HEK293 (cell line): ENCODE measurements around the gene PDAP1.
A peak's percentile ranks its signal among the peaks of the same experiment; 100 is the strongest.

ENCODE experiments used
- GLIS2 ChIP-seq: fragments of 450-650 bp; formaldehyde crosslinking; IDR thresholded peaks from 2 replicates; pipeline ENCODE4 v1.5.1; 2016; ENCODE audit warnings: missing biosample characterization, missing genetic modification characterization
- OSR2 ChIP-seq: fragments of 450-650 bp; formaldehyde crosslinking; IDR thresholded peaks from 2 replicates; pipeline ENCODE4 v1.5.1; 2016; ENCODE audit warnings: missing biosample characterization, missing genetic modification characterization
- OVOL3 ChIP-seq: fragments of 450-650 bp; formaldehyde crosslinking; IDR thresholded peaks from 2 replicates; pipeline ENCODE4 v1.5.1; 2016; ENCODE audit warnings: missing biosample characterization, missing genetic modification characterization
- SP3 ChIP-seq: fragments of 450-650 bp; formaldehyde crosslinking; IDR thresholded peaks from 2 replicates; pipeline ENCODE4 v1.5.1; 2016; ENCODE audit warnings: missing biosample characterization, missing genetic modification characterization
- TCF7L2 ChIP-seq: IDR thresholded peaks from 2 replicates; pipeline ENCODE4 v1.6.1; 2011; ENCODE audit warnings: low read depth, mild to moderate bottlenecking, inconsistent platforms, low read length, moderate library complexity, borderline replicate concordance
- ZBTB17 ChIP-seq: fragments of 450-650 bp; formaldehyde crosslinking; IDR thresholded peaks from 2 replicates; pipeline ENCODE4 v1.5.1; 2016; ENCODE audit warnings: missing biosample characterization, missing genetic modification characterization
- ZNF121 ChIP-seq: fragments of 450-650 bp; formaldehyde crosslinking; IDR thresholded peaks from 2 replicates; pipeline ENCODE4 v1.5.1; 2016; ENCODE audit warnings: missing biosample characterization, missing genetic modification characterization
- ZNF132 ChIP-seq: fragments of 450-650 bp; formaldehyde crosslinking; IDR thresholded peaks from 2 replicates; pipeline ENCODE4 v1.5.1; 2017; ENCODE audit warnings: missing biosample characterization, missing genetic modification characterization, borderline replicate concordance
- ZNF324 ChIP-seq: fragments of 450-650 bp; formaldehyde crosslinking; IDR thresholded peaks from 2 replicates; pipeline ENCODE4 v1.5.1; 2016; ENCODE audit warnings: missing biosample characterization, missing genetic modification characterization
- ZNF335 ChIP-seq: fragments of 450-650 bp; formaldehyde crosslinking; conservative IDR thresholded peaks from 2 replicates; pipeline ENCODE4 v1.5.1; 2016; ENCODE audit warnings: missing biosample characterization, missing genetic modification characterization
- ZNF660 ChIP-seq: fragments of 450-650 bp; IDR thresholded peaks from 2 replicates; pipeline ENCODE4 v1.5.1; 2018; ENCODE audit warnings: missing biosample characterization, mild to moderate bottlenecking, missing genetic modification characterization
- ZNF664 ChIP-seq: fragments of 450-650 bp; formaldehyde crosslinking; IDR thresholded peaks from 2 replicates; pipeline ENCODE4 v1.5.1; 2016; ENCODE audit warnings: missing biosample characterization, missing genetic modification characterization
- ZSCAN16 ChIP-seq: fragments of 450-650 bp; formaldehyde crosslinking; IDR thresholded peaks from 2 replicates; pipeline ENCODE4 v1.5.1; 2016; ENCODE audit warnings: missing biosample characterization, missing genetic modification characterization
- ZSCAN30 ChIP-seq: fragments of 450-650 bp; IDR thresholded peaks from 2 replicates; pipeline ENCODE4 v1.5.1; 2018; ENCODE audit warnings: missing biosample characterization, mild to moderate bottlenecking, missing genetic modification characterization, moderate library complexity
- TF ChIP-seq, protein P1 (sequence below): fragments of 450-650 bp; IDR thresholded peaks from 2 replicates; pipeline ENCODE4 v1.5.1; 2018; ENCODE audit warnings: missing biosample characterization, mild to moderate bottlenecking, missing genetic modification characterization
- TF ChIP-seq, protein P2 (sequence below): fragments of 450-650 bp; formaldehyde crosslinking; IDR thresholded peaks from 2 replicates; pipeline ENCODE4 v1.5.1; 2017; ENCODE audit warnings: missing biosample characterization, missing genetic modification characterization
- TF ChIP-seq, protein P3 (sequence below): IDR thresholded peaks from 2 replicates; pipeline ENCODE4 v1.6.1; 2011; ENCODE audit warnings: mild to moderate bottlenecking, low read depth, low read length, borderline replicate concordance
- TF ChIP-seq, protein P4 (sequence below): fragments of 450-650 bp; formaldehyde crosslinking; IDR thresholded peaks from 2 replicates; pipeline ENCODE4 v1.5.1; 2017; ENCODE audit warnings: missing biosample characterization, missing genetic modification characterization
- TF ChIP-seq, protein P5 (sequence below): fragments of 450-650 bp; formaldehyde crosslinking; IDR thresholded peaks from 2 replicates; pipeline ENCODE4 v1.5.1; 2016; ENCODE audit warnings: missing biosample characterization, missing genetic modification characterization
- TF ChIP-seq, protein P6 (sequence below): sonication (generic); formaldehyde crosslinking; IDR thresholded peaks from 2 replicates; pipeline ENCODE4 v1.8.1; 2022; ENCODE audit warnings: mild to moderate bottlenecking, moderate library complexity, missing genetic modification reagents
- TF ChIP-seq, protein P7 (sequence below): fragments of 450-650 bp; formaldehyde crosslinking; IDR thresholded peaks from 2 replicates; pipeline ENCODE4 v1.5.1; 2016; ENCODE audit warnings: missing biosample characterization, missing genetic modification characterization
- TF ChIP-seq, protein P8 (sequence below): fragments of 450-650 bp; formaldehyde crosslinking; IDR thresholded peaks from 2 replicates; pipeline ENCODE4 v1.5.1; 2016; ENCODE audit warnings: missing biosample characterization, missing genetic modification characterization

The PDAP1 gene

DNA sequence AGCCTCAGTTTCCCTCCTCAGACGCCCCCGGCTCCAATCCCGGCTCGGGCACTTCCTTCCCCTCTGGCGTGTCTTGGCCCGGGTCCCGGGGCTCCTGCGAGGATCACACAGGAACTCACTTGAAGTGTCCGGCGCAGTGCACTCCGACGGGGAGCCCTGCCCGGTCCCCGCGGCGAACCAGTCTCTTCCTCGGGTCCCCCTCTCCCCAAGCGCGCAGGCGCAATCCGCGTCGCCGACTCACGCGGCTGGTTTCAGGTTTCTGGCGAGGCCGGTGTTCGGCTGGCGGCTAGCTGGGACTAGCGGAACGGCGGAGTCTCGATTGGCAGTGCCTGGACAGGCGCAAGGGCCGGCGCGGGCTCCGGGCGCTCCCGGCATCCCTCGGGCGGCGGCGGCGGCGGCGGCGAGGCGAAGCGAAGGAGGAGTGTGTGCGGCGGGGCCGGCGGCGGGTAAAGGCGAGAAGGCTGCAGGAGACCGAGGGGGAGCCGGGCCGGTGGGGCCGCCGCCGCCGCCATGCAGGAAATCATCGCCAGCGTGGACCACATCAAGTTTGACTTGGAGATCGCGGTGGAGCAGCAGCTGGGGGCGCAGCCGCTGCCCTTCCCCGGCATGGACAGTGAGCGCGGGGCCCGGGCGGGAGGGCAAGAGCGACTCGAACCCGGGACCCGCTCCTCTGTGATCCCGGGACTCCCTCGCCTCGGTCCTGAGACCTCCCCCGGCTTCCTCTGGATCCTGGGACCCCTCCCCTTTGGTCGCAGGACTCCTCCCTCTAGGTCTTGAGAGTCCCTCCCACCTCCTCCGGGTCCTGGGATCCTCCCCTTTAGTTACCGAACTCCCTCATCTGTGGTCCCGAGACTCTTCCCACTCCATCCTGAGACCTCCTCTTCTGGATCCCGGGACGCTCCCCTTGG is 30.4 kb upstream of the PDAP1 start, which contains the start of the genes CPSF4 and PTCD1 (continued):
- TF ChIP-seq, protein P1, sequence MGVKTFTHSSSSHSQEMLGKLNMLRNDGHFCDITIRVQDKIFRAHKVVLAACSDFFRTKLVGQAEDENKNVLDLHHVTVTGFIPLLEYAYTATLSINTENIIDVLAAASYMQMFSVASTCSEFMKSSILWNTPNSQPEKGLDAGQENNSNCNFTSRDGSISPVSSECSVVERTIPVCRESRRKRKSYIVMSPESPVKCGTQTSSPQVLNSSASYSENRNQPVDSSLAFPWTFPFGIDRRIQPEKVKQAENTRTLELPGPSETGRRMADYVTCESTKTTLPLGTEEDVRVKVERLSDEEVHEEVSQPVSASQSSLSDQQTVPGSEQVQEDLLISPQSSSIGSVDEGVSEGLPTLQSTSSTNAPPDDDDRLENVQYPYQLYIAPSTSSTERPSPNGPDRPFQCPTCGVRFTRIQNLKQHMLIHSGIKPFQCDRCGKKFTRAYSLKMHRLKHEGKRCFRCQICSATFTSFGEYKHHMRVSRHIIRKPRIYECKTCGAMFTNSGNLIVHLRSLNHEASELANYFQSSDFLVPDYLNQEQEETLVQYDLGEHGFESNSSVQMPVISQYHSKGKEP (tag by site-specific recombination), result peak; percentile 77
- TF ChIP-seq GLIS2 (peak; percentile 71), ZNF121 (tag by site-specific recombination) (no peak), ZNF324 (tag by site-specific recombination) (peak; percentile 75; the same call in 1 of the 2 replicates), ZSCAN30 (tag by site-specific recombination) (peak; percentile 83), ZNF335 (peak; percentile 81), ZNF660 (tag by site-specific recombination) (peak; percentile 95), OSR2 (tag by site-specific recombination) (peak; percentile 36; the same call in 1 of the 2 replicates), TCF7L2 (no peak), ZSCAN16 (no peak), ZNF132 (tag by site-specific recombination) (no peak), SP3 (tag by site-specific recombination) (peak; percentile 84), ZBTB17 (tag by site-specific recombination) (peak; percentile 99), ZNF664 (tag by site-specific recombination) (no peak), OVOL3 (tag by site-specific recombination) (0 out of 2 replicates have a peak, but pooled peaks have one; percentile 32)
- TF ChIP-seq, protein P2, sequence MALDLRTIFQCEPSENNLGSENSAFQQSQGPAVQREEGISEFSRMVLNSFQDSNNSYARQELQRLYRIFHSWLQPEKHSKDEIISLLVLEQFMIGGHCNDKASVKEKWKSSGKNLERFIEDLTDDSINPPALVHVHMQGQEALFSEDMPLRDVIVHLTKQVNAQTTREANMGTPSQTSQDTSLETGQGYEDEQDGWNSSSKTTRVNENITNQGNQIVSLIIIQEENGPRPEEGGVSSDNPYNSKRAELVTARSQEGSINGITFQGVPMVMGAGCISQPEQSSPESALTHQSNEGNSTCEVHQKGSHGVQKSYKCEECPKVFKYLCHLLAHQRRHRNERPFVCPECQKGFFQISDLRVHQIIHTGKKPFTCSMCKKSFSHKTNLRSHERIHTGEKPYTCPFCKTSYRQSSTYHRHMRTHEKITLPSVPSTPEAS, result no peak
- TF ChIP-seq, protein P3, sequence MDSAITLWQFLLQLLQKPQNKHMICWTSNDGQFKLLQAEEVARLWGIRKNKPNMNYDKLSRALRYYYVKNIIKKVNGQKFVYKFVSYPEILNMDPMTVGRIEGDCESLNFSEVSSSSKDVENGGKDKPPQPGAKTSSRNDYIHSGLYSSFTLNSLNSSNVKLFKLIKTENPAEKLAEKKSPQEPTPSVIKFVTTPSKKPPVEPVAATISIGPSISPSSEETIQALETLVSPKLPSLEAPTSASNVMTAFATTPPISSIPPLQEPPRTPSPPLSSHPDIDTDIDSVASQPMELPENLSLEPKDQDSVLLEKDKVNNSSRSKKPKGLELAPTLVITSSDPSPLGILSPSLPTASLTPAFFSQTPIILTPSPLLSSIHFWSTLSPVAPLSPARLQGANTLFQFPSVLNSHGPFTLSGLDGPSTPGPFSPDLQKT, result no peak
- TF ChIP-seq, protein P4, sequence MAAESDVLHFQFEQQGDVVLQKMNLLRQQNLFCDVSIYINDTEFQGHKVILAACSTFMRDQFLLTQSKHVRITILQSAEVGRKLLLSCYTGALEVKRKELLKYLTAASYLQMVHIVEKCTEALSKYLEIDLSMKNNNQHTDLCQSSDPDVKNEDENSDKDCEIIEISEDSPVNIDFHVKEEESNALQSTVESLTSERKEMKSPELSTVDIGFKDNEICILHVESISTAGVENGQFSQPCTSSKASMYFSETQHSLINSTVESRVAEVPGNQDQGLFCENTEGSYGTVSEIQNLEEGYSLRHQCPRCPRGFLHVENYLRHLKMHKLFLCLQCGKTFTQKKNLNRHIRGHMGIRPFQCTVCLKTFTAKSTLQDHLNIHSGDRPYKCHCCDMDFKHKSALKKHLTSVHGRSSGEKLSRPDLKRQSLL (tag by site-specific recombination), result peak; percentile 75; the same call in 1 of the 2 replicates
- TF ChIP-seq, protein P5, sequence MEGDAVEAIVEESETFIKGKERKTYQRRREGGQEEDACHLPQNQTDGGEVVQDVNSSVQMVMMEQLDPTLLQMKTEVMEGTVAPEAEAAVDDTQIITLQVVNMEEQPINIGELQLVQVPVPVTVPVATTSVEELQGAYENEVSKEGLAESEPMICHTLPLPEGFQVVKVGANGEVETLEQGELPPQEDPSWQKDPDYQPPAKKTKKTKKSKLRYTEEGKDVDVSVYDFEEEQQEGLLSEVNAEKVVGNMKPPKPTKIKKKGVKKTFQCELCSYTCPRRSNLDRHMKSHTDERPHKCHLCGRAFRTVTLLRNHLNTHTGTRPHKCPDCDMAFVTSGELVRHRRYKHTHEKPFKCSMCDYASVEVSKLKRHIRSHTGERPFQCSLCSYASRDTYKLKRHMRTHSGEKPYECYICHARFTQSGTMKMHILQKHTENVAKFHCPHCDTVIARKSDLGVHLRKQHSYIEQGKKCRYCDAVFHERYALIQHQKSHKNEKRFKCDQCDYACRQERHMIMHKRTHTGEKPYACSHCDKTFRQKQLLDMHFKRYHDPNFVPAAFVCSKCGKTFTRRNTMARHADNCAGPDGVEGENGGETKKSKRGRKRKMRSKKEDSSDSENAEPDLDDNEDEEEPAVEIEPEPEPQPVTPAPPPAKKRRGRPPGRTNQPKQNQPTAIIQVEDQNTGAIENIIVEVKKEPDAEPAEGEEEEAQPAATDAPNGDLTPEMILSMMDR (tag by site-specific recombination), result 0 out of 2 replicates have a peak, but pooled peaks have one; percentile 13
- TF ChIP-seq, protein P6, sequence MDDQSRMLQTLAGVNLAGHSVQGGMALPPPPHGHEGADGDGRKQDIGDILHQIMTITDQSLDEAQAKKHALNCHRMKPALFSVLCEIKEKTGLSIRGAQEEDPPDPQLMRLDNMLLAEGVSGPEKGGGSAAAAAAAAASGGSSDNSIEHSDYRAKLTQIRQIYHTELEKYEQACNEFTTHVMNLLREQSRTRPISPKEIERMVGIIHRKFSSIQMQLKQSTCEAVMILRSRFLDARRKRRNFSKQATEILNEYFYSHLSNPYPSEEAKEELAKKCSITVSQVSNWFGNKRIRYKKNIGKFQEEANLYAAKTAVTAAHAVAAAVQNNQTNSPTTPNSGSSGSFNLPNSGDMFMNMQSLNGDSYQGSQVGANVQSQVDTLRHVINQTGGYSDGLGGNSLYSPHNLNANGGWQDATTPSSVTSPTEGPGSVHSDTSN (CRISPR knock-in tag), result peak; percentile 73; the same call in 1 of the 2 replicates
- TF ChIP-seq, protein P7, sequence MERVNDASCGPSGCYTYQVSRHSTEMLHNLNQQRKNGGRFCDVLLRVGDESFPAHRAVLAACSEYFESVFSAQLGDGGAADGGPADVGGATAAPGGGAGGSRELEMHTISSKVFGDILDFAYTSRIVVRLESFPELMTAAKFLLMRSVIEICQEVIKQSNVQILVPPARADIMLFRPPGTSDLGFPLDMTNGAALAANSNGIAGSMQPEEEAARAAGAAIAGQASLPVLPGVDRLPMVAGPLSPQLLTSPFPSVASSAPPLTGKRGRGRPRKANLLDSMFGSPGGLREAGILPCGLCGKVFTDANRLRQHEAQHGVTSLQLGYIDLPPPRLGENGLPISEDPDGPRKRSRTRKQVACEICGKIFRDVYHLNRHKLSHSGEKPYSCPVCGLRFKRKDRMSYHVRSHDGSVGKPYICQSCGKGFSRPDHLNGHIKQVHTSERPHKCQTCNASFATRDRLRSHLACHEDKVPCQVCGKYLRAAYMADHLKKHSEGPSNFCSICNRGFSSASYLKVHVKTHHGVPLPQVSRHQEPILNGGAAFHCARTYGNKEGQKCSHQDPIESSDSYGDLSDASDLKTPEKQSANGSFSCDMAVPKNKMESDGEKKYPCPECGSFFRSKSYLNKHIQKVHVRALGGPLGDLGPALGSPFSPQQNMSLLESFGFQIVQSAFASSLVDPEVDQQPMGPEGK (tag by site-specific recombination), result peak; percentile 44
- TF ChIP-seq, protein P8, sequence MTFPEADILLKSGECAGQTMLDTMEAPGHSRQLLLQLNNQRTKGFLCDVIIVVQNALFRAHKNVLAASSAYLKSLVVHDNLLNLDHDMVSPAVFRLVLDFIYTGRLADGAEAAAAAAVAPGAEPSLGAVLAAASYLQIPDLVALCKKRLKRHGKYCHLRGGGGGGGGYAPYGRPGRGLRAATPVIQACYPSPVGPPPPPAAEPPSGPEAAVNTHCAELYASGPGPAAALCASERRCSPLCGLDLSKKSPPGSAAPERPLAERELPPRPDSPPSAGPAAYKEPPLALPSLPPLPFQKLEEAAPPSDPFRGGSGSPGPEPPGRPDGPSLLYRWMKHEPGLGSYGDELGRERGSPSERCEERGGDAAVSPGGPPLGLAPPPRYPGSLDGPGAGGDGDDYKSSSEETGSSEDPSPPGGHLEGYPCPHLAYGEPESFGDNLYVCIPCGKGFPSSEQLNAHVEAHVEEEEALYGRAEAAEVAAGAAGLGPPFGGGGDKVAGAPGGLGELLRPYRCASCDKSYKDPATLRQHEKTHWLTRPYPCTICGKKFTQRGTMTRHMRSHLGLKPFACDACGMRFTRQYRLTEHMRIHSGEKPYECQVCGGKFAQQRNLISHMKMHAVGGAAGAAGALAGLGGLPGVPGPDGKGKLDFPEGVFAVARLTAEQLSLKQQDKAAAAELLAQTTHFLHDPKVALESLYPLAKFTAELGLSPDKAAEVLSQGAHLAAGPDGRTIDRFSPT, result no peak
